HCT116 (cell line): ENCODE results near the gene CDC14B. TPM values are rescaled to one million over a fixed set of nuclear protein-coding genes. Genes with fewer than 3 reads are reported as not detected.

Source experiments
- ATAC-seq: fragments of 200-7000 bp; cut with Tn5 transposase; 2 replicates; pipeline ENCODE4 v1.9.1; 2020; ENCODE audit warnings: mild to moderate bottlenecking, moderate library complexity
- BruUV-seq: library from RNA; stranded (reverse); fragments of 400-500 nt; replicated peaks from 2 replicates; lab custom pipeline; 2021; lab: Mats Ljungman, UMichigan
- CTCF ChIA-PET: fragments of 300-600 bp; sonication (Branson Sonifier 250); formaldehyde crosslinking; loops from one replicate; lab custom pipeline; 2021; ENCODE audit warnings: antibody characterized with exemption; lab: Charles Lee
- POLR2A ChIA-PET: fragments of 300-600, 350-600 bp; sonication (Branson Sonifier 250); formaldehyde crosslinking; loops from one replicate; lab custom pipeline; 2021; ENCODE audit warnings: antibody characterized with exemption; lab: Charles Lee
- RAD21 ChIA-PET, 2 experiments: fragments of 300-600 bp; sonication (Branson Sonifier 250); formaldehyde crosslinking; loops; one replicate each; lab custom pipeline; 2023; ENCODE audit warnings: low total read pairs in 2 of 2; ENCODE audit not compliant: uncharacterized antibody in 2 of 2, unreplicated experiment in 2 of 2, low non-redundant PET in 1 of 2; lab: Charles Lee
- DNase-seq: peaks from one replicate; pipeline ENCODE4 v3.0.0-alpha.2; 2010; ENCODE audit warnings: low read depth, low spot score
- H2AFZ ChIP-seq: fragments of 200-600 bp; shearing (Covaris generic), sonication (generic); 2 replicates; pipeline ENCODE4 v1.6.1; 2017; ENCODE audit warnings: low read depth, mixed run types, mixed read lengths, antibody characterized with exemption, low read length; ENCODE audit not compliant: poor library complexity, severe bottlenecking
- H3K27ac ChIP-seq: 2 replicates; pipeline ENCODE4 v1.5.1; 2012; ENCODE audit warnings: low read depth, low read length
- H3K27me3 ChIP-seq: fragments of 200-600 bp; sonication (generic); 2 replicates; pipeline ENCODE4 v1.6.1; 2016; ENCODE audit warnings: mixed run types, low read length, mixed read lengths; ENCODE audit not compliant: insufficient read depth
- H3K36me3 ChIP-seq, 2 experiments: fragments of 200-500 bp in 1 of 2; fragments of 200-600 bp in 1 of 2; sonication (Bioruptor generic) in 1 of 2; sonication (generic) in 1 of 2; 2 replicates each; pipeline versions ENCODE4 v1.5.1 to v1.6.1; 2014 to 2016; ENCODE audit warnings: low read length in 2 of 2, inconsistent platforms in 1 of 2, mixed read lengths in 1 of 2, mixed run types in 1 of 2; ENCODE audit not compliant: insufficient read depth in 2 of 2, control insufficient read depth in 1 of 2
- H3K4me1 ChIP-seq, 2 experiments: fragments of 200-600 bp in 1 of 2; sonication (generic) in 1 of 2; 2 replicates each; pipeline versions ENCODE4 v1.5.1 to v1.6.1; 2012 to 2017; ENCODE audit warnings: low read length in 2 of 2, inconsistent platforms in 1 of 2, mild to moderate bottlenecking in 1 of 2, mixed read lengths in 1 of 2, mixed run types in 1 of 2, moderate library complexity in 1 of 2; ENCODE audit not compliant: insufficient read depth in 2 of 2, control insufficient read depth in 1 of 2
- H3K4me2 ChIP-seq: fragments of 200-600 bp; sonication (generic); 2 replicates; pipeline ENCODE4 v1.6.1; 2017; ENCODE audit warnings: mixed run types, low read length, mixed read lengths
- H3K4me3 ChIP-seq, 2 experiments: fragments of 200-600 bp in 1 of 2; sonication (generic) in 1 of 2; replicated peaks in 1 of 2; 2 replicates each; pipeline ENCODE4 v1.5.1; 2011 to 2016; ENCODE audit warnings: low read length in 2 of 2, control low read depth in 1 of 2, low read depth in 1 of 2, mild to moderate bottlenecking in 1 of 2, mixed read lengths in 1 of 2, mixed run types in 1 of 2
- H3K79me2 ChIP-seq: fragments of 200-600 bp; sonication (generic); 2 replicates; pipeline ENCODE4 v1.6.1; 2017; ENCODE audit warnings: mild to moderate bottlenecking, mixed run types, low read length, moderate library complexity, mixed read lengths; ENCODE audit not compliant: insufficient read depth
- H3K9ac ChIP-seq: fragments of 200-600 bp; sonication (generic); 2 replicates; pipeline ENCODE4 v1.6.1; 2016; ENCODE audit warnings: low read length, mixed read lengths
- H3K9me2 ChIP-seq: fragments of 200-600 bp; sonication (generic), shearing (Covaris generic); 2 replicates; pipeline ENCODE4 v1.6.1; 2017; ENCODE audit warnings: mixed run types, mild to moderate bottlenecking, moderate library complexity; ENCODE audit not compliant: insufficient read depth
- H3K9me3 ChIP-seq, 2 experiments: fragments of 200-500 bp in 1 of 2; fragments of 200-600 bp in 1 of 2; sonication (Bioruptor generic) in 1 of 2; sonication (generic) in 1 of 2; 2 replicates each; pipeline ENCODE4 v1.6.1; 2014 to 2017; ENCODE audit warnings: low read length in 2 of 2, mixed read lengths in 2 of 2, inconsistent platforms in 1 of 2, low read depth in 1 of 2, mild to moderate bottlenecking in 1 of 2, mixed run types in 1 of 2, moderate library complexity in 1 of 2; ENCODE audit not compliant: control insufficient read depth in 1 of 2, insufficient read depth in 1 of 2
- H4K20me1 ChIP-seq: fragments of 200-600 bp; sonication (generic), shearing (Covaris generic); 2 replicates; pipeline ENCODE4 v1.6.1; 2017; ENCODE audit warnings: mixed run types, mild to moderate bottlenecking, moderate library complexity; ENCODE audit not compliant: insufficient read depth
- ATF3 ChIP-seq: IDR thresholded peaks from 2 replicates; pipeline ENCODE4 v1.6.1; 2012
- CBX3 ChIP-seq: IDR thresholded peaks from 2 replicates; pipeline ENCODE4 v1.6.1; 2012; ENCODE audit warnings: low read depth
- CEBPB ChIP-seq: IDR thresholded peaks from 2 replicates; pipeline ENCODE4 v1.6.1; 2012; ENCODE audit warnings: low read depth
- CTCF ChIP-seq, 3 experiments: fragments of 200-600 bp in 1 of 3; sonication (generic) in 1 of 3; IDR thresholded peaks in 2 of 3; conservative IDR thresholded peaks in 1 of 3; 2 replicates each; pipeline ENCODE4 v1.5.1; 2012 to 2017; ENCODE audit warnings: low read depth in 2 of 3, low read length in 2 of 3, antibody characterized with exemption in 1 of 3, borderline replicate concordance in 1 of 3, control low read depth in 1 of 3, mild to moderate bottlenecking in 1 of 3, mixed read lengths in 1 of 3, mixed run types in 1 of 3, moderate library complexity in 1 of 3; ENCODE audit not compliant: insufficient read depth in 1 of 3
- EGR1 ChIP-seq: IDR thresholded peaks from 2 replicates; pipeline ENCODE4 v1.6.1; 2012; ENCODE audit warnings: low read depth
- EZH2 ChIP-seq: fragments of 200-600 bp; sonication (generic); IDR thresholded peaks from 2 replicates; pipeline ENCODE4 v1.6.1; 2017; ENCODE audit warnings: antibody characterized with exemption, mixed run types
- EZH2phosphoT487 ChIP-seq: fragments of 200-600 bp; IDR thresholded peaks from 2 replicates; pipeline ENCODE4 v1.6.1; 2018; ENCODE audit warnings: antibody characterized with exemption, borderline replicate concordance
- MAX ChIP-seq: IDR thresholded peaks from 2 replicates; pipeline ENCODE4 v1.6.1; 2012
- POLR2AphosphoS5 ChIP-seq: IDR thresholded peaks from 2 replicates; pipeline ENCODE4 v1.6.1; 2011; ENCODE audit warnings: mild to moderate bottlenecking, low read depth, low read length, moderate library complexity
- RAD21 ChIP-seq: IDR thresholded peaks from 2 replicates; pipeline ENCODE4 v1.6.1; 2012; ENCODE audit warnings: low read depth, mild to moderate bottlenecking
- SIN3A ChIP-seq: IDR thresholded peaks from 2 replicates; pipeline ENCODE4 v1.6.1; 2012; ENCODE audit warnings: low read depth
- SP1 ChIP-seq: IDR thresholded peaks from 2 replicates; pipeline ENCODE4 v1.6.1; 2012; ENCODE audit warnings: low read depth
- YY1 ChIP-seq: IDR thresholded peaks from 2 replicates; pipeline ENCODE4 v1.6.1; 2011; ENCODE audit warnings: low read length, low read depth, moderate library complexity, mild to moderate bottlenecking; ENCODE audit not compliant: insufficient replicate concordance; ENCODE audit errors: extremely low read depth
- ZBTB33 ChIP-seq: IDR thresholded peaks from 2 replicates; pipeline ENCODE4 v1.6.1; 2011; ENCODE audit warnings: mild to moderate bottlenecking, low read length, moderate library complexity; ENCODE audit not compliant: insufficient replicate concordance; ENCODE audit errors: extremely low read depth
- ZFX ChIP-seq: fragments of 450-650 bp; IDR thresholded peaks from 2 replicates; pipeline ENCODE4 v1.6.1; 2017
- ZNF274 ChIP-seq: fragments of 200-500 bp; sonication (Bioruptor generic); IDR thresholded peaks from 2 replicates; pipeline ENCODE4 v1.6.1; 2014; ENCODE audit warnings: mild to moderate bottlenecking, low read depth, low read length, inconsistent platforms
- intact Hi-C: fragments of 100-400 bp; cut with micrococcal nuclease; formaldehyde crosslinking; loops from 2 replicates; pipeline ENCODE4 v1.10.0; 2022
- total RNA-seq: library from RNA; stranded (reverse); gene quantifications from one replicate; pipeline ENCODE4 v1.2.1, GENCODE V29; 2021; ENCODE audit not compliant: unreplicated experiment

The CDC14B gene
- total RNA-seq, 1 experiment from 2014 or later = 21.6 TPM

- no TSS peak for BruUV-seq
- ChIA-PET CTCF (no interaction called here), RAD21 (no interaction called here), POLR2A (no interaction called here)
- TF ChIP-seq ZFX (no peak), ZBTB33 (no peak), MAX (no peak), YY1 (no peak), SIN3A (no peak), EZH2 (no peak), CEBPB (no peak), SP1 (no peak), POLR2AphosphoS5 (no peak), CBX3 (no peak), ATF3 (no peak), EZH2phosphoT487 (no peak), EGR1 (no peak), CTCF (IDR thresholded peaks at IDR 0.05 in 2 of 3, conservative IDR thresholded peaks at IDR 0.05 in 1 of 3; ENCODE audit: borderline replicate concordance in 1 of 3, insufficient read depth in 1 of 3, low read depth in 2 of 3, low read length in 2 of 3) (no peak), ZNF274 (no peak), RAD21 (no peak)
- ATAC-seq = no peak
- H3K9me2 ChIP-seq = no peaks in the 10 kb centered on the region
- H3K36me3 ChIP-seq = peaks cover 7 to 20% of the 10 kb centered on the region in 2 experiments; a peak in 3 of 4 replicates
- H2AFZ ChIP-seq = no peak overlapping the region
- H3K79me2 ChIP-seq = no peaks in the 10 kb centered on the region
- H3K9me3 ChIP-seq = no peaks in the 10 kb centered on the region
- intact Hi-C loops = no loop called here
- H3K27me3 ChIP-seq = no peaks in the 10 kb centered on the region
- no peak overlapping the region for H3K4me3 ChIP-seq
- H3K27ac ChIP-seq = no peak overlapping the region
- no peaks in the 10 kb centered on the region for H4K20me1 ChIP-seq
- H3K4me1 ChIP-seq = peaks cover 24 to 31% of the 10 kb centered on the region in 2 experiments
- no peak overlapping the region for H3K4me2 ChIP-seq
- H3K9ac ChIP-seq = no peak overlapping the region
- no peak for DNase-seq
Measured at GRCh38 chr9:96487949-96488348, 131.7 kb downstream of the CDC14B start.
